Activated CD4-positive, alpha-beta memory T cell treated with anti-CD3 and anti-CD28 coated beads for 36 hours (primary cell): ENCODE data around the gene MAB21L4. TPM values are rescaled to one million over a fixed set of nuclear protein-coding genes. Genes with fewer than 3 reads are reported as not detected.

ENCODE experiments used
- CTCF ChIA-PET: fragments of 350-600 bp; sonication (Branson Sonifier 250); formaldehyde crosslinking; loops from one replicate; lab custom pipeline; 2021; ENCODE audit warnings: antibody characterized with exemption, inconsistent platforms; lab: Charles Lee
- POLR2A ChIA-PET: fragments of 350-600 bp; sonication (Branson Sonifier 250); formaldehyde crosslinking; loops from one replicate; lab custom pipeline; 2021; ENCODE audit warnings: antibody characterized with exemption; lab: Charles Lee
- DNase-seq: peaks from one replicate; pipeline ENCODE4 v3.0.0-alpha.2; 2020
- H3K27ac Mint-ChIP-seq: one replicate; pipeline ENCODE4 v1.8.0; 2021; ENCODE audit warnings: mixed read lengths
- H3K27me3 Mint-ChIP-seq: one replicate; pipeline ENCODE4 v1.8.0; 2021; ENCODE audit warnings: mixed read lengths
- H3K36me3 Mint-ChIP-seq: one replicate; pipeline ENCODE4 v1.8.0; 2021; ENCODE audit warnings: mixed read lengths
- H3K4me1 Mint-ChIP-seq: one replicate; pipeline ENCODE4 v1.8.0; 2021; ENCODE audit warnings: low read depth, mixed read lengths
- H3K4me3 Mint-ChIP-seq: one replicate; pipeline ENCODE4 v1.8.0; 2021; ENCODE audit warnings: mild to moderate bottlenecking, mixed read lengths
- H3K9me3 Mint-ChIP-seq: one replicate; pipeline ENCODE4 v1.8.0; 2021; ENCODE audit warnings: mixed read lengths
- intact Hi-C: fragments of 100-400 bp; cut with micrococcal nuclease; formaldehyde crosslinking; loops from one replicate; pipeline ENCODE4 v1.15.1; 2023
- total RNA-seq, 2 experiments: library from RNA; stranded (reverse); gene quantifications; one replicate each; pipeline ENCODE4 v1.2.3, GENCODE V29; 2021

Gene MAB21L4
- total RNA-seq, 2 experiments from 2014 or later, result not detected

- intact Hi-C loops, result no loop called here
- no peaks in the 10 kb centered on the region for H3K36me3 Mint-ChIP-seq
- H3K4me3 Mint-ChIP-seq, result no peak overlapping the region
- H3K27me3 Mint-ChIP-seq, result peaks cover 11% of the 10 kb centered on the region
- H3K27ac Mint-ChIP-seq, result no peak overlapping the region
- CTCF ChIA-PET, result no interaction called here
- DNase-seq, result peak; percentile 5
- no peaks in the 10 kb centered on the region for H3K9me3 Mint-ChIP-seq
- POLR2A ChIA-PET, result no interaction called here
- H3K4me1 Mint-ChIP-seq, result no peaks in the 10 kb centered on the region
Measured at GRCh38 chr2:240930096-240930630, 34.2 kb upstream of the MAB21L4 start.

- intact Hi-C loops, result no loop called here
- peaks cover 11% of the 10 kb centered on the region for H3K27me3 Mint-ChIP-seq
- POLR2A ChIA-PET, result no interaction called here
- no peak overlapping the region for H3K27ac Mint-ChIP-seq
- no peak overlapping the region for H3K4me3 Mint-ChIP-seq
- H3K4me1 Mint-ChIP-seq, result no peaks in the 10 kb centered on the region
- peak; percentile 2 for DNase-seq
- CTCF ChIA-PET, result no interaction called here
- H3K9me3 Mint-ChIP-seq, result no peaks in the 10 kb centered on the region
- no peaks in the 10 kb centered on the region for H3K36me3 Mint-ChIP-seq
Measured at GRCh38 chr2:240929364-240930095, 33.6 kb upstream of the MAB21L4 start.

- Mint-ChIP-seq H3K27me3 (peaks cover 11% of the 10 kb centered on the region), H3K9me3 (no peaks in the 10 kb centered on the region), H3K36me3 (no peaks in the 10 kb centered on the region), H3K4me1 (no peaks in the 10 kb centered on the region), H3K27ac (no peak overlapping the region), H3K4me3 (no peak overlapping the region)
- ChIA-PET POLR2A (no interaction called here), CTCF (no interaction called here)
- DNase-seq, result peak; percentile 5
- intact Hi-C loops, result no loop called here
Measured at GRCh38 chr2:240928476-240929363, 32.8 kb upstream of the MAB21L4 start.

GRCh38 chr2:240927390-240927781 is 31.4 kb upstream of the MAB21L4 start:
- peaks cover 11% of the 10 kb centered on the region for H3K27me3 Mint-ChIP-seq
- intact Hi-C loops, result no loop called here
- H3K9me3 Mint-ChIP-seq, result no peaks in the 10 kb centered on the region
- DNase-seq, result no peak
- no peak overlapping the region for H3K27ac Mint-ChIP-seq
- no peaks in the 10 kb centered on the region for H3K36me3 Mint-ChIP-seq
- CTCF ChIA-PET, result interaction anchor here (1.1 to 1.5 kb wide), 2 partner anchors 13 to 76 kb away, joined by 5 read pairs; no protein-coding TSS in a partner anchor
- H3K4me3 Mint-ChIP-seq, result no peak overlapping the region
- POLR2A ChIA-PET, result no interaction called here
- H3K4me1 Mint-ChIP-seq, result no peaks in the 10 kb centered on the region

GRCh38 chr2:240926516-240927389 is 30.8 kb upstream of the MAB21L4 start:
- Mint-ChIP-seq H3K4me1 (no peaks in the 10 kb centered on the region), H3K36me3 (no peaks in the 10 kb centered on the region), H3K27ac (no peak overlapping the region), H3K9me3 (no peaks in the 10 kb centered on the region), H3K27me3 (peaks cover 11% of the 10 kb centered on the region), H3K4me3 (no peak overlapping the region)
- ChIA-PET CTCF (interaction anchor here (1.1 to 1.5 kb wide), 2 partner anchors 12 to 76 kb away, joined by 5 read pairs; no protein-coding TSS in a partner anchor), POLR2A (no interaction called here)
- intact Hi-C loops, result no loop called here
- DNase-seq, result peak; percentile 4

- H3K27me3 Mint-ChIP-seq, result peaks cover 11% of the 10 kb centered on the region
- POLR2A ChIA-PET, result no interaction called here
Measured at GRCh38 chr2:240925568-240926515, 29.9 kb upstream of the MAB21L4 start.

GRCh38 chr2:240925191-240925567 is 29.2 kb upstream of the MAB21L4 start:
- Mint-ChIP-seq H3K4me1 (no peaks in the 10 kb centered on the region), H3K27me3 (peaks cover 11% of the 10 kb centered on the region), H3K4me3 (no peak overlapping the region), H3K27ac (no peak overlapping the region), H3K36me3 (no peaks in the 10 kb centered on the region), H3K9me3 (no peaks in the 10 kb centered on the region)
- ChIA-PET CTCF (interaction anchor here (1.5 kb wide), 1 partner anchor 11 kb away, joined by 6 read pairs; no protein-coding TSS in a partner anchor), POLR2A (no interaction called here)
- intact Hi-C loops, result no loop called here
- peak; percentile 8 for DNase-seq

More at GRCh38 chr2:240925568-240926515, 29.9 kb upstream of the MAB21L4 start:
- Mint-ChIP-seq H3K27ac (no peak overlapping the region), H3K4me1 (no peaks in the 10 kb centered on the region), H3K4me3 (no peak overlapping the region), H3K36me3 (no peaks in the 10 kb centered on the region), H3K9me3 (no peaks in the 10 kb centered on the region)
- DNase-seq, result peak; percentile 7
- CTCF ChIA-PET, result interaction anchor here (1.1 to 1.5 kb wide), 2 partner anchors 11 to 75 kb away, joined by 5 to 6 read pairs; no protein-coding TSS in a partner anchor
- intact Hi-C loops, result no loop called here

- peak; percentile 6 for DNase-seq
- Mint-ChIP-seq H3K27me3 (no peaks in the 10 kb centered on the region), H3K4me3 (no peak overlapping the region), H3K4me1 (no peaks in the 10 kb centered on the region), H3K36me3 (no peaks in the 10 kb centered on the region), H3K27ac (no peak overlapping the region), H3K9me3 (no peaks in the 10 kb centered on the region)
- POLR2A ChIA-PET, result no interaction called here
- intact Hi-C loops, result no loop called here
- CTCF ChIA-PET, result no interaction called here
Measured at GRCh38 chr2:240922982-240923537, 27.1 kb upstream of the MAB21L4 start.

- H3K9me3 Mint-ChIP-seq, result no peaks in the 10 kb centered on the region
- no peaks in the 10 kb centered on the region for H3K36me3 Mint-ChIP-seq
- no peak overlapping the region for H3K4me3 Mint-ChIP-seq
- H3K4me1 Mint-ChIP-seq, result no peaks in the 10 kb centered on the region
- POLR2A ChIA-PET, result no interaction called here
- intact Hi-C loops, result no loop called here
- no peaks in the 10 kb centered on the region for H3K27me3 Mint-ChIP-seq
- CTCF ChIA-PET, result no interaction called here
- DNase-seq, result peak; percentile 6
- no peak overlapping the region for H3K27ac Mint-ChIP-seq
Measured at GRCh38 chr2:240922245-240922981, 26.5 kb upstream of the MAB21L4 start.

- Mint-ChIP-seq H3K4me1 (no peaks in the 10 kb centered on the region), H3K27me3 (peaks cover 5% of the 10 kb centered on the region), H3K4me3 (no peak overlapping the region), H3K36me3 (no peaks in the 10 kb centered on the region), H3K9me3 (no peaks in the 10 kb centered on the region), H3K27ac (no peak overlapping the region)
- ChIA-PET CTCF (no interaction called here), POLR2A (no interaction called here)
- intact Hi-C loops, result no loop called here
- no peak for DNase-seq
Measured at GRCh38 chr2:240921995-240922244, 26.0 kb upstream of the MAB21L4 start.
